ENCODE data around the gene MUC5AC. TPM values are rescaled to one million over a fixed set of nuclear protein-coding genes. Genes with fewer than 3 reads are reported as not detected.

The MUC5AC gene
- total RNA-seq, 1 donor from 2014 or later: not detected

GRCh38 chr11:1126491-1126926 is 31.2 kb upstream of the MUC5AC start:
- no peak for TF ChIP-seq CTCF (IDR thresholded peaks at IDR 0.05; ENCODE audit: insufficient read depth, low read length, poor library complexity, severe bottlenecking)
- no peak for DNase-seq (ENCODE audit: low read depth)
- H3K27me3 ChIP-seq (ENCODE audit: control insufficient read depth, insufficient read depth, low read length): peaks cover 28% of the 10 kb centered on the region
- H3K36me3 ChIP-seq (ENCODE audit: control insufficient read depth, insufficient read depth, low read length): no peaks in the 10 kb centered on the region
- H3K4me3 ChIP-seq (ENCODE audit: low read depth, low read length): no peak overlapping the region

GRCh38 chr11:1126935-1127663 is 30.7 kb upstream of the MUC5AC start:
- Histone ChIP-seq H3K27me3 (ENCODE audit: control insufficient read depth, insufficient read depth, low read length) (peaks cover 28% of the 10 kb centered on the region), H3K4me3 (ENCODE audit: low read depth, low read length) (no peak overlapping the region), H3K36me3 (ENCODE audit: control insufficient read depth, insufficient read depth, low read length) (no peaks in the 10 kb centered on the region)
- no peak for DNase-seq (ENCODE audit: low read depth)
- TF ChIP-seq CTCF (IDR thresholded peaks at IDR 0.05; ENCODE audit: insufficient read depth, low read length, poor library complexity, severe bottlenecking): no peak

GRCh38 chr11:1127664-1128162 is 30.0 kb upstream of the MUC5AC start:
- no peak for DNase-seq (ENCODE audit: low read depth)
- TF ChIP-seq CTCF (IDR thresholded peaks at IDR 0.05; ENCODE audit: insufficient read depth, low read length, poor library complexity, severe bottlenecking): no peak
- Histone ChIP-seq H3K4me3 (ENCODE audit: low read depth, low read length) (no peak overlapping the region), H3K27me3 (ENCODE audit: control insufficient read depth, insufficient read depth, low read length) (peaks cover 28% of the 10 kb centered on the region), H3K36me3 (ENCODE audit: control insufficient read depth, insufficient read depth, low read length) (no peaks in the 10 kb centered on the region)

- no peak for TF ChIP-seq CTCF (IDR thresholded peaks at IDR 0.05; ENCODE audit: insufficient read depth, low read length, poor library complexity, severe bottlenecking)
- no peak for DNase-seq (ENCODE audit: low read depth)
- H3K27me3 ChIP-seq (ENCODE audit: control insufficient read depth, insufficient read depth, low read length): peaks cover 28% of the 10 kb centered on the region
Measured at GRCh38 chr11:1128311-1129142, 29.2 kb upstream of the MUC5AC start.

GRCh38 chr11:1129143-1129610 is 28.6 kb upstream of the MUC5AC start:
- no peak for DNase-seq (ENCODE audit: low read depth)
- no peak overlapping the region for H3K4me3 ChIP-seq (ENCODE audit: low read depth, low read length)
- no peaks in the 10 kb centered on the region for H3K36me3 ChIP-seq (ENCODE audit: control insufficient read depth, insufficient read depth, low read length)
- H3K27me3 ChIP-seq (ENCODE audit: control insufficient read depth, insufficient read depth, low read length): peaks cover 28% of the 10 kb centered on the region
- TF ChIP-seq CTCF (IDR thresholded peaks at IDR 0.05; ENCODE audit: insufficient read depth, low read length, poor library complexity, severe bottlenecking): no peak

More at GRCh38 chr11:1128311-1129142, 29.2 kb upstream of the MUC5AC start:
- Histone ChIP-seq H3K4me3 (ENCODE audit: low read depth, low read length) (no peak overlapping the region), H3K36me3 (ENCODE audit: control insufficient read depth, insufficient read depth, low read length) (no peaks in the 10 kb centered on the region)

Data from kidney epithelial cell (primary cell).